Endodermal cell (in vitro differentiated cells): Measurements from ENCODE around the gene SLC25A39. TPM values are rescaled to one million over a fixed set of nuclear protein-coding genes. Genes with fewer than 3 reads are reported as not detected.

ENCODE experiments used
- DNase-seq: peaks from one replicate; pipeline ENCODE4 v3.0.0-alpha.2; 2017
- H3K27ac ChIP-seq: 2 replicates; pipeline ENCODE4 v1.5.1; 2013; ENCODE audit warnings: mild to moderate bottlenecking, low read depth, low read length, moderate library complexity
- H3K27me3 ChIP-seq: 2 replicates; pipeline ENCODE4 v1.6.1; 2013; ENCODE audit warnings: mild to moderate bottlenecking, low read length, moderate library complexity; ENCODE audit not compliant: insufficient read depth, control insufficient read depth, poor library complexity, severe bottlenecking
- H3K36me3 ChIP-seq: 2 replicates; pipeline ENCODE4 v1.7.0; 2013; ENCODE audit warnings: mild to moderate bottlenecking, low read length, moderate library complexity; ENCODE audit not compliant: control insufficient read depth, insufficient read depth
- H3K4me1 ChIP-seq: one replicate; pipeline ENCODE4 v1.7.0; 2013; ENCODE audit warnings: low read length; ENCODE audit not compliant: control insufficient read depth, insufficient read depth
- H3K4me3 ChIP-seq: 2 replicates; pipeline ENCODE4 v1.5.1; 2013; ENCODE audit warnings: mild to moderate bottlenecking, low read length, moderate library complexity
- H3K9ac ChIP-seq: 2 replicates; pipeline ENCODE4 v1.6.1; 2013; ENCODE audit warnings: mild to moderate bottlenecking, low read length, moderate library complexity; ENCODE audit not compliant: poor library complexity, severe bottlenecking; ENCODE audit errors: extremely low read depth
- H3K9me3 ChIP-seq: 2 replicates; pipeline ENCODE4 v1.6.1; 2013; ENCODE audit warnings: mild to moderate bottlenecking, low read length, moderate library complexity; ENCODE audit not compliant: control insufficient read depth
- H3K27ac Mint-ChIP-seq: 2 replicates; pipeline ENCODE4 v1.8.0; 2020; ENCODE audit warnings: mixed read lengths
- H3K27me3 Mint-ChIP-seq: 2 replicates; pipeline ENCODE4 v1.8.0; 2021; ENCODE audit warnings: mild to moderate bottlenecking, mixed read lengths; ENCODE audit not compliant: insufficient read depth
- H3K36me3 Mint-ChIP-seq: 2 replicates; pipeline ENCODE4 v1.8.0; 2020; ENCODE audit warnings: low read depth, mixed read lengths
- H3K4me1 Mint-ChIP-seq: 2 replicates; pipeline ENCODE4 v1.8.0; 2020; ENCODE audit warnings: mixed read lengths
- H3K4me3 Mint-ChIP-seq: 2 replicates; pipeline ENCODE4 v1.8.0; 2020; ENCODE audit warnings: mild to moderate bottlenecking, moderate library complexity, mixed read lengths
- H3K9me3 Mint-ChIP-seq: 2 replicates; pipeline ENCODE4 v1.8.0; 2020; ENCODE audit warnings: mild to moderate bottlenecking, mixed read lengths
- WGBS, 2 experiments: methylation state at CpG; one replicate each; pipeline versions ENCODE4 v1.1.5 to v1.1.7; 2013; ENCODE audit warnings: missing lambda C conversion rate in 2 of 2, mixed read lengths in 1 of 2; ENCODE audit not compliant: insufficient coverage in 1 of 2, insufficient read length in 1 of 2; 5-methylcytosine and 5-hydroxymethylcytosine counted together
- total RNA-seq, 2 donors: library from RNA; stranded (reverse); fragmentation: NEBNext Ultra II Directional in 1 of 2; extraction: Animal tissue kit (Norgen Biotek cat#: 25700) in 1 of 2; gene quantifications; 2 replicates in 1 of 2; 3 replicates in 1 of 2; pipeline ENCODE4 v1.2.1, GENCODE V29; 2021
- TF ChIP-seq, protein P1 (sequence below): fragments of 200-600 bp; sonication (generic); conservative IDR thresholded peaks from 2 replicates; pipeline ENCODE4 v1.5.0; 2021; ENCODE audit warnings: antibody characterized with exemption, mild to moderate bottlenecking

The SLC25A39 gene
- total RNA-seq, 2 donors from 2014 or later, result 191 to 201 TPM

DNA sequence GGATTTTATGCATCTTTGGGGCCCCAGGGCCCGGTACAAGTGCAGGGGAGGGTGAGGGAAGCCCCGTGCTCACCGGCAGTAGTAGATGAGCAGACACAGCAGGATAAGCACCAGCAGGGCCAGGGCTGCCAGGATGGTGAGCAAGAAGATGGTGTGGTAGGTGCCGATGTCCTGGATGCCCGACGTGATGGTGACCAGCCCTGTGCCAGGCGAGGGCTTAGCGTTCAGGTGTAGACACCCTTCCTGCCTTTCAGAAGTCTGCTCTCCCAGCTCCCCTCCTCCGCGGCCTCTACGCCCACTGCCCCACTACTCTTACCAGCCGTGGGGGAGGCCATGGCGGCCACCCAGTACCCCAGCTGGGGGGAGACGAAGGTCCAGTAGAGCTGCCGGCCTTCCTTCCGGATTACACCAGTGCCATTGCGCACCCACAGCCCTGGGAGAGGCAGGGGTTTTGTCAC, 31.0 kb upstream of the SLC25A39 start:
- Histone ChIP-seq H3K4me3 (no peak overlapping the region), H3K9ac (no peak overlapping the region), H3K36me3 (peaks cover 51% of the 10 kb centered on the region), H3K4me1 (no peaks in the 10 kb centered on the region), H3K9me3 (no peaks in the 10 kb centered on the region), H3K27me3 (no peaks in the 10 kb centered on the region), H3K27ac (no peak overlapping the region)
- H3K4me1 Mint-ChIP-seq, result peaks cover 4% of the 10 kb centered on the region
- H3K27ac Mint-ChIP-seq, result no peak overlapping the region
- TF ChIP-seq, protein P1, sequence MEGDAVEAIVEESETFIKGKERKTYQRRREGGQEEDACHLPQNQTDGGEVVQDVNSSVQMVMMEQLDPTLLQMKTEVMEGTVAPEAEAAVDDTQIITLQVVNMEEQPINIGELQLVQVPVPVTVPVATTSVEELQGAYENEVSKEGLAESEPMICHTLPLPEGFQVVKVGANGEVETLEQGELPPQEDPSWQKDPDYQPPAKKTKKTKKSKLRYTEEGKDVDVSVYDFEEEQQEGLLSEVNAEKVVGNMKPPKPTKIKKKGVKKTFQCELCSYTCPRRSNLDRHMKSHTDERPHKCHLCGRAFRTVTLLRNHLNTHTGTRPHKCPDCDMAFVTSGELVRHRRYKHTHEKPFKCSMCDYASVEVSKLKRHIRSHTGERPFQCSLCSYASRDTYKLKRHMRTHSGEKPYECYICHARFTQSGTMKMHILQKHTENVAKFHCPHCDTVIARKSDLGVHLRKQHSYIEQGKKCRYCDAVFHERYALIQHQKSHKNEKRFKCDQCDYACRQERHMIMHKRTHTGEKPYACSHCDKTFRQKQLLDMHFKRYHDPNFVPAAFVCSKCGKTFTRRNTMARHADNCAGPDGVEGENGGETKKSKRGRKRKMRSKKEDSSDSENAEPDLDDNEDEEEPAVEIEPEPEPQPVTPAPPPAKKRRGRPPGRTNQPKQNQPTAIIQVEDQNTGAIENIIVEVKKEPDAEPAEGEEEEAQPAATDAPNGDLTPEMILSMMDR, result no peak
- peak; percentile 51 for DNase-seq
- 89 to 94% methylated on average over 5 to 17 of the region's 17 CpGs for WGBS, 2 experiments
- H3K9me3 Mint-ChIP-seq, result no peaks in the 10 kb centered on the region
- H3K4me3 Mint-ChIP-seq, result no peak overlapping the region
- H3K36me3 Mint-ChIP-seq, result peaks cover 27% of the 10 kb centered on the region
- peaks cover 3% of the 10 kb centered on the region for H3K27me3 Mint-ChIP-seq

DNA sequence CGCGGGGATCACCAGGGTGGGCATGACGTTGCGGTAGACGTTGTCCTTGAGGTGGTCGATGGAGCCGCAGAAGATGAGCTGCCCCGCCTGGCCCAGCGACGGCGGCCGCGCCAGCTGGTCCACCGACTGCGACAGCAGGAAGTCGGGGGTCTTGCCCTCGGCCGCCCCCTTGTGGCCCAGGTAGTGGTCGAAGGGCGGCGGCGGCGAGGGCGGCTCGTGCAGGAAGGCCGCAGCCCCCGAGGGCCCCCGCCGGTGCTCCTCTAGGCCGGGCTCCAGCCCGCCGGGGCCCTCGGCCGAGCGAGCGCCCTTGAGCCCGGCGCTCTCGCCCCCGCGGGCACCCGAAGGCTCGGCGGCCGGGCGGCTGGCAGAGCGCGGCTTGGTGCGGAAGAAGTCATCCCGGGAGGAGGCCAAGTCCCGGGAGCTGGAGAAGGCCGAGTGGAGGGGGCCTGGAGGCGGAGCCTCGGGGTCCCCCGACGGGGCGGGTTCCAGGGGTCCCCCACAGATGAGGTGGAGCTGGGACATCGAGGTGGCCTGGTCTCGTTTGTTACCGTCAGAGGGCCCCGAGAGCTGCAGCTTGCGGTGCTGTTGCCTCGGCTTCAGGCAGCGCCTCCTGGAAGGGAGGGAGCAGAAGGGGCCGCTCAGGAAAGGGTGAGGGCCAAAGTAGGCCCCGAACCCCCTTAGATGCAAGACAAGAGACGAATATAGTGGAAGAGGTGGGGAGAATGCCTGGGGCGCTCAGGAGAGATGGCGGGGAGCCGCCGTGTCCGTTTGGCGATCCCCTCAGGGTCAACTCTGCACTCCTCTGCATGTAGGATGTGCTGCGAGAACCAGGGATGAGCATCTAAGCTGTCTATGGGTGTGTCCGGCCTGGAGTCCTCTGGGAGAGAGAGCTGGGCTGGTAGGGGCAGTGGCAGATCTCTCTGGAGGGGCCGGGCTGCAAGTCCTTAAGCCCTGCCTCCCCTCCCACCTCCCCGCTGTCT, 30.2 kb upstream of the SLC25A39 start:
- Mint-ChIP-seq H3K36me3 (peaks cover 25% of the 10 kb centered on the region), H3K4me1 (no peaks in the 10 kb centered on the region), H3K4me3 (peak overlapping the region; percentile 38), H3K27me3 (peaks cover 3% of the 10 kb centered on the region), H3K9me3 (no peaks in the 10 kb centered on the region), H3K27ac (no peak overlapping the region)
- H3K27me3 ChIP-seq, result no peaks in the 10 kb centered on the region
- no peak overlapping the region for H3K27ac ChIP-seq
- TF ChIP-seq, protein P1, result peak; percentile 87
- no peak overlapping the region for H3K4me3 ChIP-seq
- 46 to 59% methylated on average over 25 to 77 of the region's 77 CpGs for WGBS, 2 experiments
- no peaks in the 10 kb centered on the region for H3K9me3 ChIP-seq
- H3K36me3 ChIP-seq, result peaks cover 45% of the 10 kb centered on the region
- peak; percentile 96 for DNase-seq
- no peaks in the 10 kb centered on the region for H3K4me1 ChIP-seq
- no peak overlapping the region for H3K9ac ChIP-seq

DNA sequence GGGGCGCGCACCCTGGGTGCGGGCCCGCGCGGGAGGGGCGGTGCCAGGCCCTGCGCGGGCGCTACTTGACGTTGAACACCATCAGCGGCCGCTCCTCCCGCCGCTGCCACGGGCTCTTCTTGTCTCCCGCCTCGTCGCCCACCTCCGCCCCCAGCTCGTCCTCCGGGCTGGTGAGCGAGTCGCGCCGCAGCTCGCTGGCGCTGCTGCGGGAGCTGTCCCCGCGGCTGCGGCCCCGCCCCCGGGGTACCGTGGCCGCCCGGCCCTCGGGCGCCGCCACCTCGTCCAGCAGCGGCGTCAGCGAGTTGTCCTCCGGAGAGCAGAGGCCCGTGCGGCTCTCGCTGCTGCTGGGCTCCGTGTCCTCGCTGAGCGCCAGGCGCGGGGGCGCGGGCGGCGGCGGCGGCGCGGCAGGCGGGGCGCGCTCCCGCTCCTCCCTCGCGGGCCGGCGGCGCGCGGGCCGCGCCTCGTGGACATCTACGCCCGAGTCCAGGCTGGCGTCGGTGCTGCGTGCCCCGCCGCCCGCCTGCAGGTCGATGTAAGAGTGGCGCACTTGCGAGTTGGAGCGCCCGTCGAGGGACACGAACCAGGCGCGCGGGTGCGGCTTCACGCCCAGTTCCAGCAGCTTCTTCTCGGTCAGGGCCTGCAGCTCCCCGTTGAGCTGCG, 29.2 kb upstream of the SLC25A39 start:
- TF ChIP-seq, protein P1, result no peak
- H3K4me3 ChIP-seq, result no peak overlapping the region
- H3K4me3 Mint-ChIP-seq, result peak overlapping the region; percentile 38

More for the DNA sequence above, 29.2 kb upstream of the SLC25A39 start:
- DNase-seq, result peak; percentile 83
- Mint-ChIP-seq H3K9me3 (no peaks in the 10 kb centered on the region), H3K4me1 (no peaks in the 10 kb centered on the region), H3K27ac (no peak overlapping the region), H3K27me3 (peaks cover 3% of the 10 kb centered on the region), H3K36me3 (peaks cover 21% of the 10 kb centered on the region)
- no peak overlapping the region for H3K9ac ChIP-seq
- H3K4me1 ChIP-seq, result no peaks in the 10 kb centered on the region
- H3K27me3 ChIP-seq, result no peaks in the 10 kb centered on the region
- H3K36me3 ChIP-seq, result peaks cover 38% of the 10 kb centered on the region
- WGBS, 2 experiments, result 32 to 44% methylated on average over 50 to 98 of the region's 98 CpGs
- H3K9me3 ChIP-seq, result no peaks in the 10 kb centered on the region
- H3K27ac ChIP-seq, result no peak overlapping the region
